CD4-positive, alpha-beta T cell treated with Interferon alpha-2 for 1 hour (primary cell): ENCODE measurements around the gene ACSL1.

Experiments
- DNase-seq, 2 donors: peaks; one replicate each; pipeline ENCODE4 v3.0.0-alpha.2; 2020 to 2022

ACSL1 gene

GRCh38 chr4:184810720-184811119 lies 15.0 kb downstream of the ACSL1 start:
- no peak for DNase-seq

- no peak for DNase-seq
Observed at GRCh38 chr4:184808713-184809050, 17.1 kb downstream of the ACSL1 start.

- no peak for DNase-seq
Observed at GRCh38 chr4:184807797-184808712, 17.7 kb downstream of the ACSL1 start.

- no peak for DNase-seq
Observed at GRCh38 chr4:184807256-184807655, 18.5 kb downstream of the ACSL1 start.

- no peak for DNase-seq
Observed at GRCh38 chr4:184806711-184807110, 19.1 kb downstream of the ACSL1 start.

- no peak for DNase-seq
Observed at GRCh38 chr4:184806229-184806550, 19.6 kb downstream of the ACSL1 start.

GRCh38 chr4:184805462-184806228 lies 20.1 kb downstream of the ACSL1 start:
- DNase-seq = peak in 1 of 2 donors; percentile 33

GRCh38 chr4:184804621-184805020 lies 21.1 kb downstream of the ACSL1 start:
- no peak for DNase-seq

- no peak for DNase-seq
Observed at GRCh38 chr4:184803874-184804273, 21.9 kb downstream of the ACSL1 start.

- DNase-seq = no peak
Observed at GRCh38 chr4:184803133-184803532, 22.6 kb downstream of the ACSL1 start.

- DNase-seq = no peak
Observed at GRCh38 chr4:184802697-184803015, 23.1 kb downstream of the ACSL1 start.

- no peak for DNase-seq
Observed at GRCh38 chr4:184801781-184802696, 23.7 kb downstream of the ACSL1 start.

GRCh38 chr4:184798504-184798903 lies 27.3 kb downstream of the ACSL1 start:
- no peak for DNase-seq

- DNase-seq = no peak
Observed at GRCh38 chr4:184796906-184797305, 28.9 kb downstream of the ACSL1 start.

- no peak for DNase-seq
Observed at GRCh38 chr4:184795214-184795844, 30.4 kb downstream of the ACSL1 start.

GRCh38 chr4:184794470-184794869 lies 31.3 kb downstream of the ACSL1 start:
- no peak for DNase-seq

- no peak for DNase-seq
Observed at GRCh38 chr4:184793735-184794355, 31.9 kb downstream of the ACSL1 start.

- DNase-seq = peak in 1 of 2 donors; percentile 53
Observed at GRCh38 chr4:184792950-184793555, 32.7 kb downstream of the ACSL1 start.

- DNase-seq = no peak
Observed at GRCh38 chr4:184792334-184792733, 33.4 kb downstream of the ACSL1 start.

- no peak for DNase-seq
Observed at GRCh38 chr4:184790826-184791225, 34.9 kb downstream of the ACSL1 start.

GRCh38 chr4:184787766-184788503 lies 37.8 kb downstream of the ACSL1 start:
- DNase-seq = no peak
